Activated CD4-positive, CD25-positive, alpha-beta regulatory T cell treated with anti-CD3 and anti-CD28 coated beads, Interleukin-2, amount 50 U/mL, for 72 hours (primary cell): ENCODE results near the gene C13orf46.

ENCODE experiments used
- DNase-seq: peaks from one replicate; pipeline ENCODE4 v3.0.0; 2021

Gene C13orf46

DNA sequence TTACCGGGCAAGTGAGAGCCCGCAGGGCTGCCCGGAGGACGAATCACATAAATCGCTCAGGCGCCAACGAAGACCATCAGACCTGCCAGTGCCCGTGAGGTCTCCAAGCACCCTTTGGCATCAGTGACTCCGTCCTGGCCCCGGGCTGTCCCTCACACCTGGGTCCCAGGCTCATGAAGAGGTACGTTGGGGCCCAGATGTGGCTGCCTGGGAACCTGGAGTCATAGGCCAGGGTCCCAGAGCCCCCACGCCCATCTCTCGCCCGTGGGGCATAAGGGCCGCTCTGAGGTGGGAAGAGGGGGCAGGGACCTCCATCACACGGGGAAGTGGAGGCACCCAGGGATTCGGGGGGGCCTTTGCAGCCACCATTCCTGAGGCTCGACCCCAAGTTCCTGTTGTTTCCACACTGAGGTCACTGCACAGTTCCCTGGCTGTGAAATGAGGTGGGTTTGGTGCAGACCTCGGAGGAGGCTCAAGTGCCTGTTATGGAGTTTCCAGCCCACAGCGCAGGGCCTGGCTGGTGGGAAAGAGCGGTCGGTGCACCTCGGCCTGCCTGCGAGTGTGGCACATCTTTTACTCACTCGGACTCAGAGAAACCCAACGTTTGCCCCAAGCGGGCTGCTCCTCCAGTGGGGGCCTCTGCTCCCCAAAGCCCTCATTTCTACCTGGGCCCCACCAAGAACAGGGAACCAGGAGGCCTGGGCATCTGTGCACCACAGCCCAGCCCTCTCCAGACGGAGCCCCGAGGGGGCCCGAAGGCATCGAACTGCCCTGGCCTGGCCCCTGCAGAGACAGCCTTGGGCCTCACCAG, 35.9 kb upstream of the C13orf46 start:
- no peak for DNase-seq

GRCh38 chr13:114008964-114009589, 35.2 kb upstream of the C13orf46 start:
- DNase-seq = no peak

- no peak for DNase-seq
Measured at GRCh38 chr13:114007566-114007965, 33.7 kb upstream of the C13orf46 start.

DNA sequence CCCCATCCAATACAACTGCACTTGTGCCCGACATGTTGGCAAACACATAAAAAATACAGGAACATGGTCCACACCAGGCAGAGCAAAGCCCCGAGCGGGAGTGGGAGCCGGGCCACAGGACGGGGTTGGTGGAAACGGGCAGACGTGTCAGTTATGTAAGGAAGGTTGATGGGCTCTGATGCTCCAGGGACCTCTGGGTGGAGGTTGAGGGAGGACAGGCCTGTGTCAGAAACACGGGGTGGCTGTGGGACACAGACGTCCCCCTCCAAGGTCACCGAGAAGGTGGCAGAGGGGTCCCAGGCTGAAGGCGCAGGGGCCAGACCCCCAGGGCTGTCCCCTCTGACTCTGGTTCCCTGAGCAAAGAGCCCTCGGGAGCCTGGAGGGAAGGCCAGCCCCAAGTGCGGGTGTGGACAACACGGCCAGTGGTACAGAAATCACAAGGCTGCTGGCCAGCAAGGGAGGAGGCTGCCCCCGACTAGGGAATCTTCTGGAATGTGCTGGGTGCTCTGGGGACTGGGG, 31.4 kb upstream of the C13orf46 start:
- DNase-seq = no peak

DNA sequence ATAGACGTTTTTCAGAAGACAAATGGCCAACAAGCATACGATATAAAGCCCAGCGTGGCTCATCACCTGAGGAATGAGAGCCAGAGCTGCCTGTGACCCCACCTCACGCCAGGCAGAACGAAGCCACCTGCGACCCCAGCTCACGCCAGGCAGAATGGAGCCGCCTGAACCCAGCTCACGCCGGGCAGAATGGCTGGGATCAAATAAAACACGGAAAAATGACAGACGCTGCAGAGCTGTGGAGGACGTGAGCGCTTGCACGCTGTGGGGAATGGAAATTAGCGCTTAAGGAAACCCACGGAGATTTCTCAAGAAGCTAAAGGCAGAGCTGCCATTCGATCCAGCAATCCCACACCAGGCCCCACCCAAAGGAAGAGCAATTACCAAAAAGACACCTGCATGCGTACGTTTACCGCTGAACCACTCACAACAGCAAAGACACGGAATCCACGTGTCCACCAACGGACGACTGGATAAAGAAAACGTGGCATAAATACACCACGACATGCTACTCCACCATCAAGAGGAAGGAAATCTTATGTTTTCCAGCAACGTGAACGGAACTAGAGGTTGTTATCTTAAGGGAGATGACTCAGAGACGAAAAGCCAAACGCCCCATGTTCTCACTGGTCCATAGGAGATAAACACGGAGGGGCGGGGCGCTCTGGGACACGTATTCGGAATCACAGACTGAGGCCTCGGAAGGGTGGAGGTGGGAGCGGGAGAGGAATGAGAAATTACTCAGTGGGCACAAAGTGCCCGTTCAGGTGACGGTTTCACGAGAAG, 30.7 kb upstream of the C13orf46 start:
- DNase-seq = no peak

- DNase-seq = no peak
Measured at GRCh38 chr13:114002771-114003321, 29.0 kb upstream of the C13orf46 start.

- no peak for DNase-seq
Measured at GRCh38 chr13:114002009-114002544, 28.2 kb upstream of the C13orf46 start.

DNA sequence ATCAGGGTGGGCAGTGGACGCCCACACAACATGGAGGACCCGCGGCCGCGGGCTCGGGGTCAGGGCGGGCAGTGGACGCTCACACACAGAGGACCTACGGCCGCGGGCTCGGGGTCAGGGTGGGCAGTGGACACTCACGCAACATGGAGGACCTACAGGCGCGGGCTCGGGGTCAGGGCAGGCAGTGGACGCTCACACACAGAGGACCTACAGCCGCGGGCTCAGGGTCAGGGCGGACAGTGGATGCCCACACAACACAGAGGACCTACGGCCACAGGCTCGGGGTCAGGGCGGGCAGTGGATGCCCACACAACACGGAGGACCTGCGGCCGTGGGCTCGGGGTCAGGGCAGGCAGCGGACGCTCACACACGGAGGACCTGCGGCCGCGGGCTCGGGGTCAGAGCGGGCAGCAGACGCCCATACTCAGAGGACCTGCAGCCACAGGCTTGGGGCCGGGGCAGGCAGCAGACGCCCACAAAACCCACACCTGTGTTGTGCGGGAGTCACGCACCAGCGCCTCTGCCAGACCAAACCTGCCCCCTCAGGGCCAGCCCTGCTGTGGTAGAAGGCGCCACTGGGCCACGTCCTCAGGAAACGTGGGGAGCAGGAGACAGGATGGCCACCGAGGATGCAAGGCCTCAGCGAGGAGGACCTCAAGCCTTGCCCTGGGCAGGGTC, 27.6 kb upstream of the C13orf46 start:
- DNase-seq = no peak

GRCh38 chr13:114000151-114001040, 26.5 kb upstream of the C13orf46 start:
- no peak for DNase-seq

DNA sequence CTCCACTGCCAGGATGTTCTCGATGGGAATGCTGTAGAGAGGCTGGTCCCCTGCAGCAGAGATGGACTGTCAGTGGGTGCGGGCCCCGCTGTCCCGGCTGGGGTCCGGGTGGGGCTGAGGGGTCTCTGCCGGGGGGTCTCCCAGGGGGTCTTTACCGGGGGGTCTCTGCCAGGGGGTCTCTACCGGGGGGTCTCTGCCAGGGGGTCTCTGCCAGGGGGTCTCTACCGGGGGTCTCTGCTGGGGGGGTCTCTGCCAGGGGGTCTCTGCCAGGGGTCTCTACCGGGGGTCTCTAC, 25.7 kb upstream of the C13orf46 start:
- no peak for DNase-seq

DNA sequence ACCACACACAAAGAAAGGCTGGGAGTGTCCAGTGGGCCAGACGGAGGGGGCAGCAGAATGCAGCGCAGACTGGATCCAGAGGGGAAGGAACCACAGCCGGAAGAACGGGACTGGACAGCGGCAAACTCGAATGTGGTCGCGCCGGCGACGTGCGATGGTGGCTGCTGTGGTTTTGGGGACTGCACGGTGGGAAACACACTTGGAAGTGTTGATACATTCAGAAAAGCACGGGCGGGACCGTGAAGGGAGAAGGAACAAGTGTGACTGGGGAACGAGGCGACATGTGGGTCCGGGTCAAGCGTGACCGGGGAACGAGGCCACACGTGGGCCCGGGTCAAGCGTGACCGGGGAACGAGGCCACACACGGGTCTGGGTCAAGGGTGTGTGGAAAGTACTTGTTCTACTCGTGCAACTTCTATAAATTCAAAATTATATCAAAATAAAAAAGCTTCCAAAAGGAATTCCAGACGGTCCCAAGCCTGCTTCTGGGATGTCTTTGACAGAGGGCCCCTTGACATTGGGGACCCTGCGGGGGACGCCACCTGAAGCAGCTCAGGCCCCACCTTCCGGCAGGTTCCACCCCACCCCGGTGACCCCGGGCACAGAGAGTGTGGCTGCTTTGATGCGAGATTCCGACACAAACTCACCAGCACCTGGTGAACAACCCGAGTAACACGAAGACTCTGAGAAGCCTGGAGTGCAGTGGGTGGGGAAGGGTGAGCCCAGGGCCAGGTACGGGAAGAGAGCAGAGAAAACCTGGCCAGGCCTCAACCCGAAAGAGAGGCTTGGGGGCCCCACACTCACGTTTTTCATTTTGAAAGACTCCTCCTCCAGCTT, 25.1 kb upstream of the C13orf46 start:
- DNase-seq = no peak

DNA sequence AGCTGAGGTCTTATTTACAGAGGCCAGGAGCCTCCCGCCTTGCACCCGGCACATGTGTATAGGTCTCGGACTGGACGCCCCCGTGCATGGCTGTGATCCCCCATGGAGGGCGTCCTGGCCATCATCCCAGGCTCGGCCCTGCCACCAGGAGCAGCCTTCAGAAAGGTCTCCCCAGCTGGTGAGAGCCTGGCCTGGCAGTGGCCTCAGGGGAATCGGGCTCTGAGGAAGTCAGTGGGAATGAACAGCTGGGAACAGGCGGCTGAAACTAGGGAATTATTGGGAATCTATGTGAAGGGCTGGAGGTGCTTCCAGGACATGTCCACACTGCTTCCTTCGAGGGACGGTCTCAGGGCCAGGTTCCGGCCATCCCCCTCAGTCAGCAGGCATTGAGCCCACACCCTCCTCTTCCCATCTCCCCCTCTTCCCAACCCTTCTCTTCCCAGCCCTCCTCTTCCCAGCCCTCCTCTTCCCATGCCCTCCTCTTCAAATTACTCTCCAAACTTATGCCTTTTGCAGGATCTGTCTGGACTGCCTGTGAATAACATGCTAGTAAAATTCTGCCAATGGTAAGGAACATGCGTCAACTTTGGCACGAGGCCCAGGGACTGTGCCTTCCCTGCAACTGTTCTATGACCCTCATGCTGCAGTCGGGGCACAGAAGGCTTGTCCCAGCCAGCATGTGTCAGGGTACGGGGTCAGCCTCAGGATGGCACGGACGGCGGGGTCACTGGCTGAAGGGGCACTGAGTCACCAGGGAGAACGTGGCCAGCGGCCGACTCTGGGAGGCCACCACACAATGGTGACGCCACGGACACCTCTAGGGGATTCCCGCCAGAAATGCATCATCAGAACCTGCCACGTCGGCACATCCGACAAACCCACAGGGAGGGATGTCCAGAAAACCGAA, 24.2 kb upstream of the C13orf46 start:
- DNase-seq = no peak

GRCh38 chr13:113996912-113997745, 23.3 kb upstream of the C13orf46 start:
- DNase-seq = no peak

DNA sequence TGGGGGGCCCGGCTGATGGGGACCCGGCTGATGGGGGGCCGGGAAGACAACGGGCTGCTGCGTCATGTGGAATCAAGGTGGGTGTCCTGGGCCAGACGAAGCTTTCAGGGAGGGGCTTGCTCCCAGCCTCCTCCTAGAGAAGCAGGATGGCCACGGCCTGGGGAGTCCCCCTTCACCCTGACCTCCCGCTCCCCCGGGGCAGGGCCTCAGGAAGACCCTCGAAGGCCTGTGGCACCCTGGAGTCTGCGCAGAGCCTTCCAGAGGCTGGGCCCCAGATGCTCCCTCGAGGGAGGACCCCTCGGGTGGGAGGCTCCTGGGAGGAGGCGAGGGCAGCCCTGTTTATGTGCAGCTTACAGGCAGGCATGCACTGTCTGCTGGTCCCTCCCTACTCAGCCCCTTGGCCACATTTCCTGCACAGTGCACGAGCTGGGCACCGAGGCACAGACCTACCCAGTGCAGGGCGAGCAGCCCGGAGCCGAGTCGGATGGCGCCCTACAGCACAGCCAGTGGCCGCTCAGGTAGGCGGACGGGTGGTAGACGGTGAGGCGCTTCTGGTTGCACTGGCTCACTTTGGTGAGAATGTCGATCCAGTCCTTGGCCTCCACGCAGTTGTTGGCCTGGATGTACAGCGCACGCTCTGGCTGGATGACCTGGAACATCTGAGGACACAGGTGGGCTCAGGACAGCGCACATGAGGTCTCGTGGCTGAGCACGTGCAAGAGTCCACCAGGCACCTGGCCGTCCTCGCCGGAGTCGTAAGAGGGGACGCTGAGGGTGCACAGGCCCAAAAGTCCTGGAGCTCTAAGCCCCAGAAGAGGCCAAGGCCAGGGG, 22.4 kb upstream of the C13orf46 start:
- DNase-seq = no peak

GRCh38 chr13:113995051-113995601, 21.2 kb upstream of the C13orf46 start:
- no peak for DNase-seq

GRCh38 chr13:113992276-113993005, 18.6 kb upstream of the C13orf46 start:
- DNase-seq = no peak
